Skin epidermis (tissue), 12 donors: Measurements from ENCODE around the gene POT1.

ENCODE experiments used
- H3K27ac ChIP-seq, 21 experiments: fragments of 200-600 bp; sonication (generic) in 11 of 21; one replicate each; pipeline ENCODE4 v1.5.0; 2020; ENCODE audit warnings: mild to moderate bottlenecking in 3 of 21, inconsistent platforms in 2 of 21, moderate library complexity in 2 of 21
- H3K4me3 ChIP-seq, 7 experiments: fragments of 200-600 bp; sonication (generic) in 2 of 7; one replicate each; pipeline ENCODE4 v1.5.0; 2020; ENCODE audit warnings: inconsistent platforms in 2 of 7, mild to moderate bottlenecking in 2 of 7, moderate library complexity in 1 of 7

Gene POT1

DNA sequence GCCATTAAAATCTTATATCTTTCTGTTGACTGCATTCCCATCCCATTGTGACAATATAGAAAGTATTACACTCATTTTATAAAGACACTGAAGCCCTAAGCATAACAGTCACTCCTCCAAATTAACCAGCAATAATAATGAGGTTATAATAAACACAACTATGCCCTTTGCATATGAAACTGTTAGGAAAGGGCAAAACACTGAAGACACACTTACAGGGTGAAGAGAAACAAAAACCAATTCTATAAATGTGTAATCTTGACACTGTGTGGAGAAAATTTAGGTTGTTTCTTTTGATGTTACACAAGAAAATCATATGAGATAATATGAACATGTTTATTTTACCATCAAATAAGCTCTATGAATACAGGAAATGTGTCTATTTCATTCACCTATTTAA, 150.0 kb downstream of the POT1 start:
- Histone ChIP-seq H3K4me3 (no peak overlapping the region), H3K27ac (no peak overlapping the region)

DNA sequence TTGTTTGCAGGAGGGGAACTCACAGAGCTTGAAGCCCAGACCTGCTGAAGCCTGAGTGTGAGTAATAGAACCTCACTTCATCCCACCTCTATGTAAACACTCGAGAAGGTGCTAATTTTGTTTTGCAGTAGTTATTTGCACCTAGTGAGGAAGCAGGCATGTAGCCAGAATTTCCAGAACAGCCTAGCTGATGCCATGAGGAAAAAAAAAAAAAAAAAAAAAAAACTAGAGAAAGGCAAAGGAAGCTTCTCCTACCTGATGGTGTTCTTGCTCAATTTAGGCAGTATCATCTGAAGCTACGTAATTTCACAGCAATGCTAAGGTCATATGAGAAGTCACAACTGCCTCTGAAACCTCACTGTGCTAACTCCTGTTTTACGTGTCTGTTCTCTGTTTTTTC, 150.4 kb downstream of the POT1 start:
- Histone ChIP-seq H3K27ac (no peak overlapping the region), H3K4me3 (no peak overlapping the region)

- Histone ChIP-seq H3K27ac (no peak overlapping the region), H3K4me3 (no peak overlapping the region)
Observed at GRCh38 chr7:124777268-124777667, 152.4 kb downstream of the POT1 start.

DNA sequence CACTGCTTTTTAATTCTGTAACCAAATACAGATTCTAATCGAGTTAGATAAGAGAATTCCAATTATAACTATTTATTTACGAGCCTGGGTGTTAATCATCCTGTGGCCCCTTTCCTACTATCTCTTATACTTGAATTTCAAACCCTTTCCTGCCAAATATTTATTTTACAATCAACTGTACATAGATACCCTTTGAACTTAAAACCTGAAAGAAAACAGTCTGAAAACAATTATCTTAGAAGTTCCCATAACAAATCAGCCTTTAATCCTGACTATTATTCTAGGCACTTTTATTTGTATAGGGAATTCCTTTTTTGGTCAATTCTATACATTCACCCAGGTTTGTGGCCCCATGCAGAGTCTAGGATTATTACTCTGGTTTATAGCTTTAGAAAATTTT, 153.5 kb downstream of the POT1 start:
- H3K27ac ChIP-seq: no peak overlapping the region
- no peak overlapping the region for H3K4me3 ChIP-seq

- Histone ChIP-seq H3K27ac (no peak overlapping the region), H3K4me3 (no peak overlapping the region)
Observed at GRCh38 chr7:124775422-124775821, 154.2 kb downstream of the POT1 start.

- Histone ChIP-seq H3K4me3 (no peak overlapping the region), H3K27ac (no peak overlapping the region)
Observed at GRCh38 chr7:124773938-124774337, 155.7 kb downstream of the POT1 start.

- Histone ChIP-seq H3K27ac (no peak overlapping the region), H3K4me3 (no peak overlapping the region)
Observed at GRCh38 chr7:124773339-124773738, 156.3 kb downstream of the POT1 start.
